Brain microvascular endothelial cell (primary cell): ENCODE data around the gene DCTN5.
"Not testable (repeated sequence)": the region's sequence is repeated elsewhere in the genome, so short reads cannot be mapped to it uniquely, and the experiment has no call there.

Experiments
- DNase-seq: peaks from one replicate; pipeline ENCODE4 v3.0.0-alpha.2; 2020
- H3K27ac ChIP-seq: fragments of 250-450 bp; sonication (Bioruptor Pico); 2 replicates; pipeline ENCODE4 v1.5.1; 2020; ENCODE audit warnings: mild to moderate bottlenecking, moderate library complexity
- H3K27me3 ChIP-seq: fragments of 250-450 bp; sonication (Bioruptor Pico); replicated peaks from 2 replicates; pipeline ENCODE4 v1.5.1; 2020; ENCODE audit warnings: mild to moderate bottlenecking
- H3K36me3 ChIP-seq: fragments of 250-450 bp; sonication (Bioruptor Pico); replicated peaks from 2 replicates; pipeline ENCODE4 v1.5.1; 2020; ENCODE audit warnings: mild to moderate bottlenecking
- H3K4me3 ChIP-seq: 2 replicates; pipeline ENCODE4 v1.5.1; 2011; ENCODE audit warnings: low read depth, mild to moderate bottlenecking, control low read depth, low read length, moderate library complexity
- in situ Hi-C: cut with HindIII; loops from 2 replicates; pipeline ENCODE4 v1.10.0; 2017; ENCODE audit warnings: low sequenced_read_pairs, low pct_ligation_motif_present
- TF ChIP-seq, protein P1 (sequence below): IDR thresholded peaks from 2 replicates; pipeline ENCODE4 v1.5.1; 2011; ENCODE audit warnings: low read depth, mild to moderate bottlenecking, moderate library complexity, low read length, control low read depth, inconsistent platforms; ENCODE audit errors: missing control alignments

Gene DCTN5

DNA sequence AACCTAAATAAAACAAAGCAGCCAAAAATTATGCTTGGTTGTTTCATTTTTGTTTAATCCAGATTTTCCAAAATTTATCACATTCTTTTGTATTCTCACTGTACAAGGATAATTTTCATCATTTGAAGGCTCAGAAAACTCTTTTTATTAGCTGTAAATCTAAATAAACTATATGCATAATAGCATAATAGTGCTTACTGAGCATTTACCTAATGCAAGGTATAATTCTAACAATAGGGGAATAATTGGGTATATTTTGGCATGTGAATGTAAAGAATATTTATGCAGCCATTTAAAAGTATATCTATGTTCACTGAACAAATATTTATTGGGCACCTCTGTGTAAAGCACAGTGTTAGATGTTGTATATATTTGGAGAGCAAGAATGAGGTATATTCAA lies 17.2 kb upstream of the DCTN5 start:
- Histone ChIP-seq H3K27me3 (no peaks in the 10 kb centered on the region), H3K36me3 (peaks cover 43% of the 10 kb centered on the region), H3K4me3 (no peak overlapping the region), H3K27ac (no peak overlapping the region)
- TF ChIP-seq, protein P1, sequence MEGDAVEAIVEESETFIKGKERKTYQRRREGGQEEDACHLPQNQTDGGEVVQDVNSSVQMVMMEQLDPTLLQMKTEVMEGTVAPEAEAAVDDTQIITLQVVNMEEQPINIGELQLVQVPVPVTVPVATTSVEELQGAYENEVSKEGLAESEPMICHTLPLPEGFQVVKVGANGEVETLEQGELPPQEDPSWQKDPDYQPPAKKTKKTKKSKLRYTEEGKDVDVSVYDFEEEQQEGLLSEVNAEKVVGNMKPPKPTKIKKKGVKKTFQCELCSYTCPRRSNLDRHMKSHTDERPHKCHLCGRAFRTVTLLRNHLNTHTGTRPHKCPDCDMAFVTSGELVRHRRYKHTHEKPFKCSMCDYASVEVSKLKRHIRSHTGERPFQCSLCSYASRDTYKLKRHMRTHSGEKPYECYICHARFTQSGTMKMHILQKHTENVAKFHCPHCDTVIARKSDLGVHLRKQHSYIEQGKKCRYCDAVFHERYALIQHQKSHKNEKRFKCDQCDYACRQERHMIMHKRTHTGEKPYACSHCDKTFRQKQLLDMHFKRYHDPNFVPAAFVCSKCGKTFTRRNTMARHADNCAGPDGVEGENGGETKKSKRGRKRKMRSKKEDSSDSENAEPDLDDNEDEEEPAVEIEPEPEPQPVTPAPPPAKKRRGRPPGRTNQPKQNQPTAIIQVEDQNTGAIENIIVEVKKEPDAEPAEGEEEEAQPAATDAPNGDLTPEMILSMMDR: no peak
- in situ Hi-C loops: no loop called here
- no peak for DNase-seq

GRCh38 chr16:23629516-23629915 lies 11.8 kb upstream of the DCTN5 start:
- DNase-seq: no peak
- Histone ChIP-seq H3K36me3 (peaks cover 51% of the 10 kb centered on the region), H3K27me3 (no peaks in the 10 kb centered on the region), H3K4me3 (no peak overlapping the region), H3K27ac (no peak overlapping the region)
- in situ Hi-C loops: no loop called here
- TF ChIP-seq, protein P1: no peak

DNA sequence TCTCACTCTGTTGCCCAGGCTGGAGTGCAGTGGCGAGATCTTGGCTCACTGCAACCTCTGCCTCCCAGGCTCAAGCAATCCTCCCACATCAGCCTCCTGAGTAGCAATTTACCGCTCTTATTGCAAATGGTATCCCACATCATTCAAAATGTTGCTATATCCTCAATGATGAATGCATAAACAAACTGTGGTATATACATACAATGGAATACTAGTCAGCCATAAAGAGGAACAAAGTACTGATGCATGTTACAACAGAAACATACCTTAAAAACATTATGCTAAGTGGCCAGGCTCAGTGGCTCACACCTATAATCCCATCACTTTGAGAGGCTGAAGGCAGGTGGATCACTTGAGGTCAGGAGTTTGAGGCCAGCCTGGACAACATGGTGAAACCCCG lies 9.4 kb upstream of the DCTN5 start:
- DNase-seq, H3K27me3 ChIP-seq, H3K27ac ChIP-seq, H3K4me3 ChIP-seq, in situ Hi-C loops: not testable (repeated sequence)
- H3K36me3 ChIP-seq: peaks cover 46% of the 10 kb centered on the region

- Histone ChIP-seq H3K27ac (no peak overlapping the region), H3K4me3 (no peak overlapping the region), H3K36me3 (peaks cover 38% of the 10 kb centered on the region), H3K27me3 (no peaks in the 10 kb centered on the region)
- in situ Hi-C loops: no loop called here
- no peak for DNase-seq
- TF ChIP-seq, protein P1: no peak
These were observed 6.7 kb upstream of the DCTN5 start for GRCh38 chr16:23634461-23635036.

DNA sequence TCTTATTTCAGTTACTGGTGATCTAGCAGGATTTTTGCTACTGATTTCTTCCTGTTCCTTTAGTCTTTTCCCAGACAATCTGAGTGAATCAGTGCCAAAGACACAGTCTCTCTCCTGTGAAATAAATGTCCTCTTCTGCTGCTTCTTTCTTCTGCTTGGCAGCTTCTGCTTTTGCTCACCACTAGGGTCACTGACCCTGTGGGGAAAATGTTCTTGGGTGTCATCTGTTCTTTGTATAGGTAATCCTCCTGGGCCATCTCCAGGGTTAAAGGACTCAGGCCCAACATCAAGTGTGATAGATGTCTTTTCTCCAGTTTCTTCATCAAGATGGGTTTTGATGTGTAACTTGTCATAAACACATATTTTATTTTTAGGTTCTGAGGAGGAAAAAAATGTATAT lies 5.3 kb upstream of the DCTN5 start:
- H3K27me3 ChIP-seq: no peaks in the 10 kb centered on the region
- no peak overlapping the region for H3K27ac ChIP-seq
- H3K4me3 ChIP-seq: no peak overlapping the region
- in situ Hi-C loops: no loop called here
- TF ChIP-seq, protein P1: no peak
- peaks cover 31% of the 10 kb centered on the region for H3K36me3 ChIP-seq
- no peak for DNase-seq

GRCh38 chr16:23640615-23640930 lies 693 bp upstream of the DCTN5 start:
- TF ChIP-seq, protein P1: no peak
- Histone ChIP-seq H3K27me3 (no peaks in the 10 kb centered on the region), H3K27ac (peak overlapping the region; percentile 72), H3K36me3 (peaks cover 26% of the 10 kb centered on the region), H3K4me3 (peak overlapping the region; percentile 99)
- in situ Hi-C loops: no loop called here
- no peak for DNase-seq
